Muscle of leg (tissue), 16 donors: ENCODE measurements around the gene CC2D2B. TPM values are rescaled to one million over a fixed set of nuclear protein-coding genes. Genes with fewer than 3 reads are reported as not detected.
A peak's percentile ranks its signal among the peaks of the same experiment; 100 is the strongest.

Experiments
- DNase-seq: peaks from one replicate; pipeline ENCODE4 v3.0.0; 2013
- H3K27ac ChIP-seq: one replicate; pipeline ENCODE4 v1.5.1; 2013; ENCODE audit warnings: mild to moderate bottlenecking, low read length, control low read depth
- H3K27me3 ChIP-seq: one replicate; pipeline ENCODE4 v1.6.1; 2013; ENCODE audit warnings: low read length; ENCODE audit not compliant: control insufficient read depth, insufficient read depth
- H3K36me3 ChIP-seq: one replicate; pipeline ENCODE4 v1.6.1; 2013; ENCODE audit warnings: low read length; ENCODE audit not compliant: control insufficient read depth, insufficient read depth
- H3K4me1 ChIP-seq: one replicate; pipeline ENCODE4 v1.6.1; 2013; ENCODE audit warnings: low read length; ENCODE audit not compliant: control insufficient read depth, insufficient read depth
- H3K4me3 ChIP-seq: one replicate; pipeline ENCODE4 v1.5.1; 2013; ENCODE audit warnings: low read length, control low read depth
- H3K9me3 ChIP-seq: replicated peaks from 2 replicates; pipeline ENCODE4 v1.6.1; 2013; ENCODE audit warnings: low read depth, low read length; ENCODE audit not compliant: control insufficient read depth
- WGBS: methylation state at CpG from one replicate; pipeline ENCODE4 v1.1.5; 2013; ENCODE audit warnings: missing lambda C conversion rate; ENCODE audit not compliant: insufficient coverage; 5-methylcytosine and 5-hydroxymethylcytosine counted together
- long read RNA-seq, 11 donors: transcript quantifications; one replicate each; lab custom pipeline, GENCODE V29; 2026
- polyA plus RNA-seq, 8 donors: library from polyadenylated mRNA; unstranded; fragments of 120-200 nt; gene quantifications; one replicate each; pipeline versions ENCODE4 v1.2.1 to v1.2.3, GENCODE V29; 2013; ENCODE audit warnings: inconsistent platforms in 1 of 8, low replicate concordance in 1 of 8; ENCODE audit not compliant: insufficient read length in 8 of 8, insufficient read depth in 1 of 8
- total RNA-seq: library from RNA; stranded (reverse); fragments of 120-200 nt; gene quantifications from one replicate; pipeline ENCODE4 v1.2.4, GENCODE V29; 2013

The CC2D2B gene
- total RNA-seq (0.58 TPM), polyA plus RNA-seq (1 to 10 TPM in 3 of 8 donors, under 1 TPM in 5; 0.36 to 1.4 (median 0.76) TPM)
- long read RNA-seq, donor 1, result 0 reads
- long read RNA-seq, donor 2, result 0 reads
- long read RNA-seq, donor 3, result 0 reads
- long read RNA-seq, donor 4, result 0 reads
- long read RNA-seq, donor 5, result 0 reads
- long read RNA-seq, donor 6, result 0 reads
- long read RNA-seq, donor 7, result 0 reads
- long read RNA-seq, donor 8, result 0 reads
- long read RNA-seq, donor 9, result 0 reads
- long read RNA-seq, donor 10, result 0 reads
- long read RNA-seq, donor 11, result 0 reads

GRCh38 chr10:95907456-95908253 lies at the start of gene CC2D2B:
Gene CC2D2B (plus strand): TSS chr10:95907975. CDS start chr10:95911324, 3,349 bp downstream.
- peaks cover 2% of the 10 kb centered on the region for H3K36me3 ChIP-seq
- no peaks in the 10 kb centered on the region for H3K9me3 ChIP-seq
- peak; percentile 87 for DNase-seq
- H3K27me3 ChIP-seq, result no peaks in the 10 kb centered on the region
- peak within 1 kb of the TSS; percentile 83 for H3K27ac ChIP-seq
- H3K4me1 ChIP-seq, result no peaks in the 10 kb centered on the region
- WGBS, result under 1% methylated on average over 67 of the region's 69 CpGs
- peak within 1 kb of the TSS; percentile 85 for H3K4me3 ChIP-seq

- no peak overlapping the region for H3K4me3 ChIP-seq
- H3K9me3 ChIP-seq, result no peaks in the 10 kb centered on the region
- 72% methylated on average over 3 of the region's 3 CpGs for WGBS
- no peaks in the 10 kb centered on the region for H3K4me1 ChIP-seq
- DNase-seq, result peak; percentile 68
- no peaks in the 10 kb centered on the region for H3K36me3 ChIP-seq
- H3K27ac ChIP-seq, result no peak overlapping the region
- no peaks in the 10 kb centered on the region for H3K27me3 ChIP-seq
Measured at GRCh38 chr10:95860166-95860940, 47.4 kb upstream of the CC2D2B start.

GRCh38 chr10:95861386-95861785 lies 46.4 kb upstream of the CC2D2B start:
- DNase-seq, result no peak
- WGBS, result 90% methylated on average over 2 of the region's 2 CpGs
- Histone ChIP-seq H3K9me3 (no peaks in the 10 kb centered on the region), H3K4me1 (no peaks in the 10 kb centered on the region), H3K27ac (no peak overlapping the region), H3K36me3 (no peaks in the 10 kb centered on the region), H3K27me3 (no peaks in the 10 kb centered on the region), H3K4me3 (no peak overlapping the region)

GRCh38 chr10:95864906-95865813 lies 42.6 kb upstream of the CC2D2B start:
- peaks cover 2% of the 10 kb centered on the region for H3K36me3 ChIP-seq
- peak; percentile 75 for DNase-seq
- no peaks in the 10 kb centered on the region for H3K27me3 ChIP-seq
- H3K4me3 ChIP-seq, result no peak overlapping the region
- 42% methylated on average over 4 of the region's 7 CpGs for WGBS
- H3K9me3 ChIP-seq, result no peaks in the 10 kb centered on the region
- no peaks in the 10 kb centered on the region for H3K4me1 ChIP-seq
- no peak overlapping the region for H3K27ac ChIP-seq

- Histone ChIP-seq H3K36me3 (peaks cover 5% of the 10 kb centered on the region), H3K27me3 (no peaks in the 10 kb centered on the region), H3K4me1 (no peaks in the 10 kb centered on the region), H3K9me3 (no peaks in the 10 kb centered on the region), H3K4me3 (no peak overlapping the region), H3K27ac (no peak overlapping the region)
- 84% methylated on average over 5 of the region's 6 CpGs for WGBS
- no peak for DNase-seq
Measured at GRCh38 chr10:95865814-95866466, 41.8 kb upstream of the CC2D2B start.

GRCh38 chr10:95866467-95866842 lies 41.3 kb upstream of the CC2D2B start:
- Histone ChIP-seq H3K36me3 (peaks cover 5% of the 10 kb centered on the region), H3K9me3 (no peaks in the 10 kb centered on the region), H3K4me1 (no peaks in the 10 kb centered on the region), H3K27ac (no peak overlapping the region), H3K4me3 (no peak overlapping the region), H3K27me3 (no peaks in the 10 kb centered on the region)
- WGBS, result 29% methylated on average over 1 of the region's 2 CpGs
- DNase-seq, result no peak

- Histone ChIP-seq H3K4me3 (no peak overlapping the region), H3K9me3 (no peaks in the 10 kb centered on the region), H3K4me1 (no peaks in the 10 kb centered on the region), H3K27ac (no peak overlapping the region), H3K36me3 (peaks cover 5% of the 10 kb centered on the region), H3K27me3 (no peaks in the 10 kb centered on the region)
- no CpG with 5 or more reads among the region's 4 CpGs for WGBS
- no peak for DNase-seq
Measured at GRCh38 chr10:95867866-95868265, 39.9 kb upstream of the CC2D2B start.

GRCh38 chr10:95872158-95872711 lies 35.5 kb upstream of the CC2D2B start:
- Histone ChIP-seq H3K9me3 (no peaks in the 10 kb centered on the region), H3K27me3 (no peaks in the 10 kb centered on the region), H3K4me3 (no peak overlapping the region), H3K27ac (no peak overlapping the region), H3K36me3 (peaks cover 13% of the 10 kb centered on the region), H3K4me1 (no peaks in the 10 kb centered on the region)
- DNase-seq, result no peak
- WGBS, result 0% methylated on average over 2 of the region's 2 CpGs

- Histone ChIP-seq H3K9me3 (no peaks in the 10 kb centered on the region), H3K4me3 (no peak overlapping the region), H3K27me3 (no peaks in the 10 kb centered on the region), H3K4me1 (no peaks in the 10 kb centered on the region), H3K36me3 (peaks cover 10% of the 10 kb centered on the region), H3K27ac (no peak overlapping the region)
- DNase-seq, result no peak
- WGBS, result 100% methylated on average over 1 of the region's 2 CpGs
Measured at GRCh38 chr10:95873139-95873538, 34.6 kb upstream of the CC2D2B start.
